GM12873 (cell line): ENCODE measurements around the gene TNP2.

Source experiments
- CTCF ChIP-seq: IDR thresholded peaks from 2 replicates; pipeline ENCODE4 v1.5.1; 2012; ENCODE audit warnings: low read depth, mild to moderate bottlenecking, moderate library complexity, low read length, control low read depth; ENCODE audit not compliant: insufficient read depth; ENCODE audit errors: missing control alignments

Gene TNP2

GRCh38 chr16:11312718-11313492 is 43.8 kb upstream of the TNP2 start:
- no peak for TF ChIP-seq CTCF

- TF ChIP-seq CTCF, result no peak
These were observed 42.0 kb upstream of the TNP2 start for GRCh38 chr16:11310997-11311561.

- no peak for TF ChIP-seq CTCF
These were observed 41.5 kb upstream of the TNP2 start for GRCh38 chr16:11310634-11310977.

- TF ChIP-seq CTCF, result no peak
These were observed 40.9 kb upstream of the TNP2 start for GRCh38 chr16:11309895-11310633.

- TF ChIP-seq CTCF, result no peak
These were observed 39.6 kb upstream of the TNP2 start for GRCh38 chr16:11308493-11309283.

- TF ChIP-seq CTCF, result no peak
These were observed 38.7 kb upstream of the TNP2 start for GRCh38 chr16:11307639-11308492.
